Psoas muscle (tissue), 8 donors: ENCODE results near the gene ABCC1. TPM values are rescaled to one million over a fixed set of nuclear protein-coding genes. Genes with fewer than 3 reads are reported as not detected.
A peak's percentile ranks its signal among the peaks of the same experiment; 100 is the strongest.

Source experiments
- ATAC-seq, 4 donors: fragments of 200-7000 bp; cut with Tn5 transposase; one replicate each; pipeline ENCODE4 v1.9.1; 2020; ENCODE audit warnings: moderate library complexity in 3 of 4, mild to moderate bottlenecking in 2 of 4
- DNase-seq, 2 donors: peaks; one replicate each; pipeline ENCODE4 v3.0.0-alpha.2; 2020
- H3K27ac ChIP-seq: fragments of 200-600 bp; one replicate; pipeline ENCODE4 v1.8.0; 2022
- H3K27me3 ChIP-seq, 3 donors: fragments of 200-600 bp in 1 of 3; one replicate each; pipeline versions ENCODE4 v1.6.1 to v1.8.0; 2013 to 2022; ENCODE audit warnings: low read length in 2 of 3, mild to moderate bottlenecking in 2 of 3, moderate library complexity in 1 of 3; ENCODE audit not compliant: insufficient read depth in 3 of 3
- H3K36me3 ChIP-seq, 2 donors: fragments of 200-600 bp in 1 of 2; one replicate each; pipeline versions ENCODE4 v1.6.1 to v1.8.0; 2013 to 2022; ENCODE audit warnings: low read depth in 1 of 2, mild to moderate bottlenecking in 1 of 2, moderate library complexity in 1 of 2; ENCODE audit not compliant: insufficient read depth in 1 of 2
- H3K4me1 ChIP-seq: fragments of 200-600 bp; one replicate; pipeline ENCODE4 v1.8.0; 2022
- H3K4me3 ChIP-seq: fragments of 200-600 bp; one replicate; pipeline ENCODE4 v1.8.0; 2022; ENCODE audit warnings: mild to moderate bottlenecking
- H3K9me3 ChIP-seq: fragments of 200-600 bp; one replicate; pipeline ENCODE4 v1.8.0; 2022
- CTCF ChIP-seq: fragments of 200-600 bp; IDR thresholded peaks from one replicate; pipeline ENCODE4 v1.8.0; 2022; ENCODE audit warnings: antibody characterized with exemption
- WGBS, 3 donors: extraction: QIAGEN DNeasy Blood & Tissue Kit; methylation state at CpG; one replicate each; pipeline versions ENCODE4 v1.1.6 to v1.1.7; 2013; 5-methylcytosine and 5-hydroxymethylcytosine counted together
- intact Hi-C, 2 donors: fragments of 100-400 bp; cut with DNase I; formaldehyde crosslinking; loops; one replicate each; pipeline versions ENCODE4 v1.11.0 to v1.14.2; 2022
- polyA plus RNA-seq, 3 donors: library from polyadenylated mRNA; stranded (reverse); fragments of 200-250 nt; gene quantifications; one replicate each; pipeline ENCODE4 v1.2.3, GENCODE V29; 2013
- total RNA-seq, 4 donors: library from RNA; stranded (reverse); fragmentation: NEBNext Ultra II Directional in 2 of 4; extraction: Animal tissue kit (Norgen Biotek cat#: 25700) in 2 of 4; gene quantifications; one replicate each; pipeline versions ENCODE4 v1.2.1 to v1.2.4, GENCODE V29; 2021 to 2023
- donor health status: healthy with polysubstance abuse.
- donor health status: DM: no; HTN: no; CAD: no; lungs with moderate emphysema.
- donor health status: Bipolar disorder and iron deficiency.
- donor health status: healthy.
- donor health status: DM: yes; HTN: yes; CAD: no.
- donor health status: DM: no; HTN: no; CAD: no.
- donor health status: DM: no; HTN: no; CAD: no.
- donor health status: DM: yes; HTN: yes; CAD: no.

Gene ABCC1
- total and polyA plus RNA-seq, 7 donors: 7.4 to 36.5 (median 20.5) TPM

- DNase-seq: no peak
- H3K4me3 ChIP-seq: no peak overlapping the region
- ATAC-seq: peak in 3 of 4 donors; percentile 23 to 33 (median 29)
- peaks cover 7% of the 10 kb centered on the region for H3K4me1 ChIP-seq
- peaks cover 0 to 62% of the 10 kb centered on the region in 2 donors for H3K36me3 ChIP-seq
- WGBS, 3 donors: 76 to 83% (median 79%) methylated on average over 11 of the region's 11 CpGs
- intact Hi-C loops: no loop called here
- TF ChIP-seq CTCF: no peak
- H3K27ac ChIP-seq: no peak overlapping the region
- no peaks in the 10 kb centered on the region for H3K27me3 ChIP-seq
- no peaks in the 10 kb centered on the region for H3K9me3 ChIP-seq
Measured at GRCh38 chr16:16093628-16094332, 144.4 kb downstream of the ABCC1 start.

GRCh38 chr16:16095646-16096045 lies 146.2 kb downstream of the ABCC1 start:
- H3K27ac ChIP-seq: no peak overlapping the region
- intact Hi-C loops: no loop called here
- H3K9me3 ChIP-seq: no peaks in the 10 kb centered on the region
- no peak for DNase-seq
- peaks cover 9% of the 10 kb centered on the region for H3K4me1 ChIP-seq
- WGBS, 3 donors: 81 to 84% (median 84%) methylated on average over 8 of the region's 8 CpGs
- H3K36me3 ChIP-seq: peaks cover 0 to 52% of the 10 kb centered on the region in 2 donors
- no peaks in the 10 kb centered on the region for H3K27me3 ChIP-seq
- no peak for TF ChIP-seq CTCF
- no peak overlapping the region for H3K4me3 ChIP-seq
- no peak for ATAC-seq

GRCh38 chr16:16096121-16096857 lies 146.9 kb downstream of the ABCC1 start:
- Histone ChIP-seq H3K27ac (no peak overlapping the region), H3K4me1 (peaks cover 10% of the 10 kb centered on the region), H3K36me3 (peaks cover 0 to 46% of the 10 kb centered on the region in 2 donors), H3K9me3 (no peaks in the 10 kb centered on the region), H3K4me3 (no peak overlapping the region), H3K27me3 (no peaks in the 10 kb centered on the region)
- WGBS, 3 donors: 53 to 63% (median 58%) methylated on average over 14 of the region's 14 CpGs
- DNase-seq: peak in 1 of 2 donors; percentile 27
- ATAC-seq: no peak
- intact Hi-C loops: no loop called here
- TF ChIP-seq CTCF: no peak

GRCh38 chr16:16096858-16097213 lies 147.4 kb downstream of the ABCC1 start:
- peaks cover 0 to 42% of the 10 kb centered on the region in 2 donors for H3K36me3 ChIP-seq
- no peak overlapping the region for H3K27ac ChIP-seq
- H3K4me1 ChIP-seq: peaks cover 10% of the 10 kb centered on the region
- no peak overlapping the region for H3K4me3 ChIP-seq
- 86 to 92% (median 88%) methylated on average over 3 of the region's 3 CpGs for WGBS, 3 donors
- no peak for ATAC-seq
- no peaks in the 10 kb centered on the region for H3K9me3 ChIP-seq
- DNase-seq: no peak
- H3K27me3 ChIP-seq: no peaks in the 10 kb centered on the region
- TF ChIP-seq CTCF: no peak
- intact Hi-C loops: no loop called here
